Activated naive CD8-positive, alpha-beta T cell treated with anti-CD3 and anti-CD28 coated beads, Interleukin-2, amount 50 U/mL, for 24 hours (primary cell): Measurements from ENCODE around the gene GLIS1.
A peak's percentile ranks its signal among the peaks of the same experiment; 100 is the strongest.

ENCODE experiments used
- ATAC-seq: fragments of 150-1000 bp; cut with Tn5 transposase; one replicate; pipeline ENCODE4 v1.10.0; 2021
- DNase-seq: peaks from one replicate; pipeline ENCODE4 v3.0.0; 2021
- H3K27ac Mint-ChIP-seq: one replicate; pipeline ENCODE4 v1.8.0; 2021; ENCODE audit warnings: mild to moderate bottlenecking, mixed read lengths
- H3K27me3 Mint-ChIP-seq: one replicate; pipeline ENCODE4 v1.8.0; 2021; ENCODE audit warnings: mixed read lengths
- H3K36me3 Mint-ChIP-seq: one replicate; pipeline ENCODE4 v1.8.0; 2021; ENCODE audit warnings: low read depth, mixed read lengths
- H3K4me1 Mint-ChIP-seq: one replicate; pipeline ENCODE4 v1.8.0; 2021; ENCODE audit warnings: mixed read lengths
- H3K4me3 Mint-ChIP-seq: one replicate; pipeline ENCODE4 v1.8.0; 2021; ENCODE audit warnings: mild to moderate bottlenecking, moderate library complexity, mixed read lengths
- H3K9me3 Mint-ChIP-seq: one replicate; pipeline ENCODE4 v1.8.0; 2021; ENCODE audit warnings: mixed read lengths

GLIS1 gene

DNA sequence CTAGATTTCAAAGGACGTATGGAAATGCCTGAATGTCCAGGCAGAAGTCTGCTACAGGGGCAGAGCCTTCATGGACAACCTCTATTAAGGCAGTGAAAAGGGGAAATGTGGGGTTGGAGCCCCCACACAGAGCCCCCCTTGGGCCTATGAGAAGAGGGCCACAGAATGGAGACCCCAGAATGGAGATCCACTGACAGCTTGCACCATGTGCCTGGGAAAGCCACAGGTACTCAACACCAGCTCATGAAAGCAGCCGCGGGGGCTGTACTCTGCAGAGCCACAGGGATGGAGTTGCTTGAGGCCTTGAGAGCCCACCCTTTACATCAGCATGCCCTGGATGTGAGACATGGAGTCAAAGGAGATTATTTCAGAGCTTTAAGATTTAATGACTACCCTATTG is 171.1 kb downstream of the GLIS1 start:
- Mint-ChIP-seq H3K4me3 (no peak overlapping the region), H3K36me3 (no peaks in the 10 kb centered on the region), H3K27ac (no peak overlapping the region), H3K9me3 (peaks cover 7% of the 10 kb centered on the region), H3K4me1 (peaks cover 2% of the 10 kb centered on the region), H3K27me3 (peaks cover 24% of the 10 kb centered on the region)
- DNase-seq (no peak), ATAC-seq (no peak)

DNA sequence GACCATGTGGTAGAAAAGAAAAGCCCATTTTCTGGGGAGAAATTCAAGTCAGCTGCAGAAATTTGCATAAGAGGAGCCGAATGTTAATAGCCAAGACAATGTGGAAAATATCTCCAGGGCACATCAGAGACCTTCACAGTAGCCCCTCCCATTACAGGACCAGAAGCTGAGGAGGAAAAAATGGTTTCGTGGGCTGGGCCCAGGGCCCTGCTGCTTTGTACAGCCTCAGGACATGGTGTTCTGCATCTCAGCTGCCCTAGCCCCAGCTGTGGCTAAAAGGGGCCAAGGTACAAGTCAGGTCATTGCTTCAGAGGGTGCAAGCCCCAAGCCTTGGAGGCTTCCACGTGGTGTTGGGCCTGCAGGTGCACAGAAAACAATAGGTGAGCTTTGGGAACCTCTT is 171.5 kb downstream of the GLIS1 start:
- Mint-ChIP-seq H3K4me3 (no peak overlapping the region), H3K9me3 (peaks cover 7% of the 10 kb centered on the region), H3K4me1 (peaks cover 6% of the 10 kb centered on the region), H3K36me3 (no peaks in the 10 kb centered on the region), H3K27ac (no peak overlapping the region), H3K27me3 (peaks cover 28% of the 10 kb centered on the region)
- ATAC-seq (no peak), DNase-seq (no peak)

DNA sequence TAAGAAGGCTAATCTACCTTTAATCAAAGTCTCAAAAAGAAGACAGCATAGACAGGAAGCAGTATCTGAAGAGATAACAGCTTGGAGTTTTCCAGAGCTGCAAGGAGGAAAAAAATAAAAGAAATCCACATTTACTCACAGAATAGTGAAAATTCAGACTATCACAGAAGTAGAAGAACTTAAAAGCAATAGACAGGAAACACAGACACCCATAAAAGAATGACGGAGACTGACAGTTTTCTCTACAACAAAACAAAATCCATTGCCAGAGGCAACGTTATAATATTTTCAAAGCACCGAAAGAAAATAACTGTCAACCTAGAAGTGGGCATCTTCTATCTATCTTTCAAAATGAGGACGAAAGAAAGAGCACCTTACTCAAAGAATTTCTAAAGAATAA is 175.4 kb downstream of the GLIS1 start:
- Mint-ChIP-seq H3K9me3 (peaks cover 7% of the 10 kb centered on the region), H3K27me3 (peaks cover 29% of the 10 kb centered on the region), H3K27ac (no peak overlapping the region), H3K4me3 (no peak overlapping the region), H3K36me3 (no peaks in the 10 kb centered on the region), H3K4me1 (peaks cover 14% of the 10 kb centered on the region)
- ATAC-seq (no peak), DNase-seq (no peak)

DNA sequence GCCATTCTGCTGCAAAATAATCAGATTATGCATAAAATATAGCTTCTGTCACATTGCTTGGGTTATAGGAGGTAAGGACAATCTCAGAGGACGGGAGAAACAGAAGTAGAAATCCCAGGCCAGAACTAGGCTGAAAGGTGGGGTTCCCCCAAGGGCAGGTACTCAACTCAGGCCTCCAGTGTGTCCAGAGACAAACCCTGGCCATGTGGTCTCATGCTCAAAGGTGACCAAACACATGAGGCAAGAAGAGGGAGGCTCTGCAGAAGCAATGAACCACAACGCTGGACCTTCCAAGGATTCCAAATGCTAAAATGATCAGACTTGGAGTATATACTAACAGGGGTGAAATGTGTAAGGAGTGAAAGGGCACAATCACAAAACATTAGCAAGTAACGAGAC is 176.0 kb downstream of the GLIS1 start:
- Mint-ChIP-seq H3K36me3 (no peaks in the 10 kb centered on the region), H3K4me1 (peaks cover 14% of the 10 kb centered on the region), H3K4me3 (no peak overlapping the region), H3K27me3 (peaks cover 25% of the 10 kb centered on the region), H3K9me3 (peaks cover 7% of the 10 kb centered on the region), H3K27ac (peak overlapping the region; percentile 17)
- ATAC-seq, result no peak
- no peak for DNase-seq

DNA sequence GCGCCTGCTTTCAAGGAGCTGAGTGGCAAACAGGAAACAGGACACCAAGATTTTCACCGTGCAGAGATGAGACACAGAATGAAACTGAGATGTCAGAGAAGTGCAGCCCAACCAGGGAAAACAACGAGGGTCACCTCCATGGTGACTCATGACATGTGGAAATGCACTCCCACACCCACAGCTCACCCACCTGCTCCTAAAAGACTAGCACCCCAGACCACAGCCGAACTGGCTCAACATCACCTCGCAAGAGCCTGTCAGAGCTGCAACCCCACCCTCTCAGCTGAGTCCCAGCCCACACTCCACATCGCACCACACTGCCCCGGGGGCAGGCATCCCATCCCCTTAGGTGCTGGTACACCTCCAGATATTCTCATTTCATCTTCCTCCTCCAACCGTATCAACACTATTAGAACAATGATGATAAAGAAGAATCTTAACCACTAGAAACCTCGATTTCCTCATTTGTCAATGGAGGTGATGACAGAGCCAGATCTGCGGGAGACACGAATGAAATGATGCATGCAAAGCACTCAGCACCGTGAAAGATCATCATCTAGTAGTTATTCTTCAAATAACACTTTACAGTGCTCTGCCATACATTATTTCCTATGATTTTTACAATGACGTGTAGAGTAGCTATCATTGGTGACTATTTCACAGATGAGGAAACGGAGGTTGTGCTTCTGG is 176.5 kb downstream of the GLIS1 start:
- Mint-ChIP-seq H3K36me3 (no peaks in the 10 kb centered on the region), H3K9me3 (peaks cover 7% of the 10 kb centered on the region), H3K27ac (peak overlapping the region; percentile 17), H3K4me3 (no peak overlapping the region), H3K27me3 (peaks cover 25% of the 10 kb centered on the region), H3K4me1 (peaks cover 14% of the 10 kb centered on the region)
- DNase-seq (peak; percentile 35), ATAC-seq (peak; percentile 83)

DNA sequence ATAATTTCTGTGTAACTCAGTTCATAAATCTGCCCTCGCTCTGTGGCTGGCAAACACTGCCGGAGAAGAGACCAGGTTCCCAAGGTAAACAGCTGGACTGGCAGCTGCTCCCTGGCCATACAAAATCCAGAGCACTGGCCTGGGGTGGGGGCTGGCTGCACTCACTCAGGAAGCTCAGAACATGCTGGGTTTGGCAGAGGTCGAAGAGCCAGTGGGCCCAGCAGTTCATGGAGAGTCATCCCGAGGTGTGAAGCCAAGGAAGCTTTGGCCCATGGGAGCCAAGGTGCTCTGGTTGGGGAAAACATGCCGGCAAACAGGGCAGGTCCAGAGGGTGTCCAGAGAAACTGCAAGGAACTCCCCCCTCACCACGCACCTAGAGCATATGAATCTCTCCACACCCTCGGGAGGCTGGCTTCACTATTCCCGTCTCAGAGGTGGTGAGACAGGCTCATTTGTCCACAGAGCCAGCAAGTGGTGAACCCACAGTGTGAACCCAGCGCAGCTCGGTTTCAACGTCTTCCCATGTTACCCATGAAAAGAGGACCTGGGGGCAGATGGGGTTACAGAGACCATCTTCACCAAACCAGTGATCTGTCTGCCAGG is 177.4 kb downstream of the GLIS1 start:
- H3K27me3 Mint-ChIP-seq, result peaks cover 21% of the 10 kb centered on the region
- H3K27ac Mint-ChIP-seq, result peak overlapping the region; percentile 17
- ATAC-seq, result no peak
- peaks cover 14% of the 10 kb centered on the region for H3K4me1 Mint-ChIP-seq
- no peaks in the 10 kb centered on the region for H3K36me3 Mint-ChIP-seq
- no peaks in the 10 kb centered on the region for H3K9me3 Mint-ChIP-seq
- peak; percentile 0 for DNase-seq
- no peak overlapping the region for H3K4me3 Mint-ChIP-seq

DNA sequence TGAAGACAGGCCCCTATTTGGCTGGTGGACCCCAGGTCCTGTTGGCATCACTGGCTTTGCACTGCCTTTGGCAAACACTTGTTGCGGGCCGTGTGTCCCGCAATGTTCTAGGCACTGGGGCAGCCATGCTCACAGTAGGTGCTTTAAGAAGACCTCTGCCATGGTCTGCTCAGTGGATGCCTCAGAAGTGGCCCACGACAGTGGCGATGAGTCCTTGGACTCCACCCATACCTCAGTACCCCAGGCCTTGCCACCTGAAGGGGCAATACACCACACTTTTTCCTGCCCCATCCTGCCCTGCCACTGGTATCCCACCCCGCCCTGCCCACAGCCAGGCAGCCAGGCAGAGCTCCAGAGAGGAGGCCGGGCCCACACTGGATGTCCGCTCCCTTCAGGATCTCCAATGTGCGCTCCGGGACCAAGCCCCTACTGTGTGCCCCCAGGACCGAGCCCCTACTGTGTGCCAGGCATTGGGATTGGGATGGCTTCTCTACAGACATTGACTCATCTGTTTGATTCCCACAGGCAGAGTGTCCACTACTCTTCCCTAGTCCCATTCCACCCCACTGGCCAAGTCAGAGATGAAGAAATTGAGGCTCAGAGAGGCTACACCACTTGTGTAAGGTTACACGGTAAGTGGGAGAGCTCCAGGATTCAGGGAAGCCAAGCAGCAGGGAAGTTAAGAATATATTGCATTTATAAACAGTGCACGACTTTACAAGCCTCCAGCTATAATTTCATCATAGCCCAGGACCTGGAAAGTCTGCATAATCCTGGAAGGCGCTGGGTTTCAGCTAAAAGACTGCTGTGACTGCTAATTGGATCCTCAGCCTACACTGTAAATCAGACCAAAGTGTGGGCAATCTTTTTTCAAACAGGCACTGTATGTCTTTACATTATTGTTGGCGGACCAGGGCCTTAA is 178.1 kb downstream of the GLIS1 start:
- no peak for ATAC-seq
- Mint-ChIP-seq H3K27ac (no peak overlapping the region), H3K27me3 (peaks cover 21% of the 10 kb centered on the region), H3K4me3 (no peak overlapping the region), H3K36me3 (no peaks in the 10 kb centered on the region), H3K4me1 (peaks cover 14% of the 10 kb centered on the region), H3K9me3 (no peaks in the 10 kb centered on the region)
- DNase-seq, result no peak

DNA sequence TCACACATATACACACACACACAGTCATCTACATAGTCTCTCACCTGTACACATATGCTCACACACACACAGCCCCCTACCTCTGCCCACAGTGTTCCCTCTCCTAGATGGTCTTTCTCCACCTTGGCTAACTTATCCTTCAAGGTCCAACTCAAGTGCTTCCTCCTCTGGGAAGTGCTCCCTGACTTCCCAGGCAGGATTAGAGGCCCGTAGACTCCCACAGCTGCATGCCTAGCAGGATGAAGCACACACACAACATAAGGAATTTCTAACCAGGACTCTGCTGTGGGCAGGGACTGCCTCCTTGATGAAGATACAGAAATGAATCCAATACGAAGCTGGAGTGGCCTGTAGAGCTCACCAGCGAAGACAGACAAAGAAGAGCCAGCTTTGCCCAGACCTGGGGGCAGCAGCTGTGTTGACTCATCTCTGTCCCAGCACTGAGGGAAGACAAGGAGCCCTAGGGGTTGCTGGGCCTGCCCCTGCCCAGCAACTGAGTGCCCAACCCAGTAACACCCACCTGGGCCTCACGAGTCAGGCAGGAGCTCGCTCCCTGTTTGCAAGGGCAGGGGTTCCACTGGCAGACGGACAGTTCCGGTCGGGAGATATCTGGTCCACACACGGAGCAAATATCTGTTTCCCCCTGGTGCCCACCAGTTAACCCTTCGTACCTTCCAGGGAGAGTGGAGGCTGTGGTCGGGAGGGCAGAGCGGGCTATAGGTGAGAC is 178.9 kb downstream of the GLIS1 start:
- DNase-seq (peak; percentile 0), ATAC-seq (no peak)
- no peak overlapping the region for H3K27ac Mint-ChIP-seq
- peaks cover 14% of the 10 kb centered on the region for H3K4me1 Mint-ChIP-seq
- no peak overlapping the region for H3K4me3 Mint-ChIP-seq
- H3K27me3 Mint-ChIP-seq, result peaks cover 18% of the 10 kb centered on the region
- H3K9me3 Mint-ChIP-seq, result no peaks in the 10 kb centered on the region
- no peaks in the 10 kb centered on the region for H3K36me3 Mint-ChIP-seq

DNA sequence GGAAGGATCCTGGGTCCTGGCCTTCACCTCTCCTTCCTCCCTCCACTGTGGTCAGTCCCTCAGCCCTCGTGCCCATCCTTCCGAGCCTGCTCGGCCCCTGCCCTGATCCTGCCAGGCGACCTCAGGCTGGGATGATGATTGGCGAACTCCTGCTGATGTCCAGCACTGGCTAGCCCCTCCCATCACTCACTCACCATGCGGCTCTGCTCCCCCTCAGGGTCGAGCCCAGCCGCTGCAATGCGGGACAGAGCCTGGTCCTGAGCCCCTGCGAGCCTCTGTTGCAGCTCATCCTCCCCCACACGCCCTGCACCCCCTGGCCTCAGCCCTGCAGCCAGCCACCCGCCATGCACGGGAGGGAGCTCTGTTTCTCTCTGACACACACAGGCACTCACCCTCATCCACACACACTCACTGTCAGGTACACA is 179.6 kb downstream of the GLIS1 start:
- Mint-ChIP-seq H3K4me3 (no peak overlapping the region), H3K9me3 (no peaks in the 10 kb centered on the region)

DNA sequence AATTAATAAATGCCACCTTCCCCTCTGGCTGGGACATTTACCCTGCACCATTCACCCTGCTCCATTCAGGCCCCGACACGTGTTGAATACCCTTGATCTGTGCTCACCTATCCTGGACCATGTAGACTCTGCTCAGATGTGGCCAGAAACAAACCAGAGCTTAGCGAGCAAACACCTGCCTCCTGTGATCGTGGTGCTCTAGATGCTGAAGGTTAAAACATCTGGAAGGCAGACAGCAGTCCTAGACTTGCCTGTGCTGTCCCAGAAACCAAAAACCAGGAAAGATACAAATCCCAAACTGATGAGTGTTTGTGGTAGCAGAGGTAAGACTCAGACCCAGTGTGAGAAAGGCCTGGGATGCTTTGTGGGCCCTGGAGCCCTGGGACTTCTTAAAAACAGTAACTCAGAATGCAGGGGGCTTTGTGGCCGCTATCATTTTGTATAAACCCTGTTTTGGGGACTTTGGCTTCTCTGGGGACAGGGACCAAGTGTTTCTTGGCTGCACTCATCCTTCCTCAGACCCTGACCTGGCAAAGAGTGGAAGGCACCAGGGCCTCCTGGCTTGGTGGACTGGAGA is 180.1 kb downstream of the GLIS1 start:
- ATAC-seq (no peak), DNase-seq (no peak)
- H3K9me3 Mint-ChIP-seq, result no peaks in the 10 kb centered on the region
- no peak overlapping the region for H3K4me3 Mint-ChIP-seq
- no peak overlapping the region for H3K27ac Mint-ChIP-seq
- H3K27me3 Mint-ChIP-seq, result peaks cover 12% of the 10 kb centered on the region
- peaks cover 18% of the 10 kb centered on the region for H3K4me1 Mint-ChIP-seq
- no peaks in the 10 kb centered on the region for H3K36me3 Mint-ChIP-seq

More for the DNA sequence above, 179.6 kb downstream of the GLIS1 start:
- peaks cover 16% of the 10 kb centered on the region for H3K27me3 Mint-ChIP-seq
- no peaks in the 10 kb centered on the region for H3K36me3 Mint-ChIP-seq
- H3K4me1 Mint-ChIP-seq, result peaks cover 14% of the 10 kb centered on the region
- no peak overlapping the region for H3K27ac Mint-ChIP-seq
- DNase-seq (peak; percentile 0), ATAC-seq (no peak)

DNA sequence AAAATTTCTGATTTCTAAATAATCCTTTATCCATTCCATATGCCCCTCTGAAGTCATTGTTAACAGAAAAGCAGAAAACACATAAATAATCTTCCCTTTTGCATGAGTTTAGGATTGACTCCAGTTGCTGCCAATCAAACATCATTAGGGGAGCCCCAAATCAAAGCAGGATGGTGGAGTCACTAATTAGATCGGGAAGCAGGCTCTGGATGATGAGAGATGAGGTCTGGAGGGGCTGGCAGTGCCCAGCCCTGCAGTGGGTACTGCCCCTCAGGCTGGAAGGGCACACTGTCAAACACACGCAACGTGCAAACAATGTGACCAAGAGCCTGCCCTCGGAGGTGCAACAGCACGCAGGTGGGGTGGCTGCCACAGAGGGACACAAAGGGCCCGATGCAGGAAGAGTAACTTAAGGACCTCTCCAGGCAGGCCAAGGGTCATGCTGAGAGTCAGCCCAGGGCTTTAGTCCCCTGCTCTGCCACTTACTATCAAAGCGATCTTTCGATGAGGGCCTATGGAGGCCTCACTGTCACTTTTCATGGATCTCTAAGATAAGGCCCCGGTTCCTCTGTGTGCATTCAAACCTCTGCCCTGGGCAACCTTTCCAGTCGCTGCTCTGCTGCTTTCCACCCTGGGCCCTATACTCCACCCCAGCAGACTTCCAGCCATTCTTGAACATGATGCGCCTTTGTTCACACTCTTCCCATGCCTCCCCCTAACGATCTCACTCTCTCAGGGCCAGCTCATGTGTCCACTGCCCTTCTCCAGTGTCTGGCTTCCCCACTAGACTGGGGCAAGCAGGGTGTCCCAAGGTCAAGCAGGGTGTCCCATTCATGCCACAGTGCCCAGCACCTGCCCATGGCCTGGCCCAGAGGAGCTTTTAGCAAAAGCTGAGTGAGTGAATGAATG is 180.9 kb downstream of the GLIS1 start:
- H3K4me1 Mint-ChIP-seq, result peaks cover 24% of the 10 kb centered on the region
- no peak overlapping the region for H3K27ac Mint-ChIP-seq
- DNase-seq (peak; percentile 1), ATAC-seq (no peak)
- H3K36me3 Mint-ChIP-seq, result no peaks in the 10 kb centered on the region
- no peaks in the 10 kb centered on the region for H3K9me3 Mint-ChIP-seq
- no peak overlapping the region for H3K4me3 Mint-ChIP-seq
- H3K27me3 Mint-ChIP-seq, result peaks cover 12% of the 10 kb centered on the region

DNA sequence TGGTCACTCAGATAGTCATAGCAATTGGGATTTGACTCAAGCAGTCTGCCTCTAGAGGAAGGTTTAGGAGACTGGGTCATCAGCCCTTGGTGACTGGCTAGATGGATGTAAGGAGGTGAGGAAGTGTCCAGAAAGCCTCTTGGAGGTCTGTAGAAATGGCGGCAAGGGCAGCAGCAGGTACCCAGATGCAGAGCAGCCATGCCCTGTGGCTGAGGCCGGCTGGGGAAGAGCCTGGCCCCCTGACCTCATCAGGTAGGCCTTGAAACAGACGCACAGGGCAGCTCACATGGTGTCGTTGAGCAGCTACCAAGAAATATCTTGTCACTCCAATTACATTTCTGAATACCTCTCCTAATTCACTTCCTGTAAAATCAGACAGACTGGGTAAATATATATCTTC is 181.6 kb downstream of the GLIS1 start:
- Mint-ChIP-seq H3K4me3 (no peak overlapping the region), H3K4me1 (peaks cover 18% of the 10 kb centered on the region), H3K27me3 (peaks cover 6% of the 10 kb centered on the region), H3K36me3 (no peaks in the 10 kb centered on the region), H3K27ac (no peak overlapping the region), H3K9me3 (no peaks in the 10 kb centered on the region)
- ATAC-seq (no peak), DNase-seq (no peak)

DNA sequence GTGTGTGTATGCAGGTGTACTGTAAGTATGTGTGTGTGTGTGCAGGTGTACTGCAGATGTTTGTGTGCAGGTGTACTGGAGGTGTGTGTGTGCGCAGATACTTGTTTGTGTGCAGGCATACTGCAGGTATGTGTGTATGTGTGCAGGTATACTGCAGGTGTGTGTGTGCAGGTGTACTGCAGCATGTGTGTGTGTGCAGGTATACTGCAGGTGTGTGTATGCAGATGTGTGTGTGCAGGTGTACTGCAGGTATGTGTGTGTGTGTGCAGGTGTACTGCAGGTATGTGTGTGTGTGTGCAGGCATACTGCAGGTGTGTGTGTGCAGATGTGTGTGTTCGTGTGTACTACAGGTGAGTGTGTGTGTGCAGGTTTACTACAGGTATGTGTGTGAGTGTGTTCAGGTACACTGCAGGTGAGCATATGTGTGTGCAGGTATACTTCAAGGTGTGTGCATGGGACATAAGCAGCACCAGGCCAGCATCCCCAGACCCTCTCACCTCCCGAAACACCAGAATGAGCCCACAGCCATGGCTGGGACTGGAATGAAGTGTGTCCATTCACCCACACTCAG is 182.2 kb downstream of the GLIS1 start:
- ATAC-seq (no peak), DNase-seq (no peak)
- peaks cover 11% of the 10 kb centered on the region for H3K4me1 Mint-ChIP-seq
- peaks cover 5% of the 10 kb centered on the region for H3K27me3 Mint-ChIP-seq
- H3K36me3 Mint-ChIP-seq, result no peaks in the 10 kb centered on the region
- H3K27ac Mint-ChIP-seq, result no peak overlapping the region
- H3K9me3 Mint-ChIP-seq, result no peaks in the 10 kb centered on the region
- no peak overlapping the region for H3K4me3 Mint-ChIP-seq
